ENCODE data around the gene TMPRSS4.

GRCh38 chr11:118135051-118135795, 58.3 kb downstream of the TMPRSS4 start:
- TF ChIP-seq CTCF (conservative IDR thresholded peaks at IDR 0.05; ENCODE audit: low read depth, low read length) (no peak), EZH2phosphoT487 (IDR thresholded peaks at IDR 0.05; ENCODE audit: borderline replicate concordance, low read length) (no peak), EZH2 (IDR thresholded peaks at IDR 0.05; ENCODE audit: low read length, unreplicated experiment) (no peak)

Measured in PC-3 (cell line).